Hepatocyte (in vitro differentiated cells): ENCODE measurements around the gene VWF. TPM values are rescaled to one million over a fixed set of nuclear protein-coding genes. Genes with fewer than 3 reads are reported as not detected.

ENCODE experiments used
- DNase-seq: peaks from one replicate; pipeline ENCODE4 v3.0.0-alpha.2; 2016; ENCODE audit warnings: low spot score
- H2AFZ ChIP-seq: fragments of 200-600 bp; sonication (generic); 2 replicates; pipeline ENCODE4 v1.6.0; 2016; ENCODE audit warnings: antibody characterized with exemption, mild to moderate bottlenecking
- H3K27ac ChIP-seq: fragments of 200-600 bp; sonication (generic); 2 replicates; pipeline ENCODE4 v1.5.1; 2016; ENCODE audit warnings: mild to moderate bottlenecking
- H3K27me3 ChIP-seq: fragments of 200-600 bp; sonication (generic); 2 replicates; pipeline ENCODE4 v1.6.1; 2016
- H3K36me3 ChIP-seq: fragments of 200-600 bp; sonication (generic); replicated peaks from 2 replicates; pipeline ENCODE4 v1.5.1; 2016; ENCODE audit warnings: low read depth; ENCODE audit not compliant: insufficient read depth
- H3K4me1 ChIP-seq: fragments of 200-600 bp; sonication (generic); 2 replicates; pipeline ENCODE4 v1.5.1; 2016; ENCODE audit warnings: mild to moderate bottlenecking, moderate library complexity; ENCODE audit not compliant: insufficient read depth
- H3K4me2 ChIP-seq: fragments of 200-600 bp; sonication (generic); 2 replicates; pipeline ENCODE4 v1.6.0; 2016
- H3K4me3 ChIP-seq: fragments of 200-600 bp; sonication (generic); 2 replicates; pipeline ENCODE4 v1.5.1; 2016; ENCODE audit warnings: mild to moderate bottlenecking
- H3K79me2 ChIP-seq: fragments of 200-600 bp; sonication (generic); 2 replicates; pipeline ENCODE4 v1.6.0; 2017; ENCODE audit warnings: mild to moderate bottlenecking
- H3K9me2 ChIP-seq: fragments of 200-600 bp; sonication (generic); replicated peaks from 2 replicates; pipeline ENCODE4 v1.6.0; 2017; ENCODE audit warnings: mild to moderate bottlenecking; ENCODE audit not compliant: insufficient read depth
- H3K9me3 ChIP-seq: fragments of 200-600 bp; sonication (generic); 2 replicates; pipeline ENCODE4 v1.5.1; 2016; ENCODE audit warnings: low read depth, mild to moderate bottlenecking
- H4K20me1 ChIP-seq: fragments of 200-600 bp; sonication (generic); 2 replicates; pipeline ENCODE4 v1.6.0; 2016; ENCODE audit warnings: mild to moderate bottlenecking; ENCODE audit not compliant: insufficient read depth, poor library complexity, severe bottlenecking
- EZH2 ChIP-seq: fragments of 200-600 bp; sonication (generic); IDR thresholded peaks from 2 replicates; pipeline ENCODE4 v1.6.1; 2016; ENCODE audit warnings: antibody characterized with exemption, mild to moderate bottlenecking, borderline replicate concordance
- EZH2phosphoT487 ChIP-seq: fragments of 200-600 bp; sonication (generic); IDR thresholded peaks from one replicate; pipeline ENCODE4 v1.6.1; 2018; ENCODE audit warnings: antibody characterized with exemption, mild to moderate bottlenecking, low read depth, moderate library complexity; ENCODE audit not compliant: unreplicated experiment, severe bottlenecking
- WGBS: methylation state at CpG from one replicate; pipeline ENCODE4 v1.1.6; 2016; ENCODE audit warnings: low lambda C conversion rate; ENCODE audit errors: missing lambda C conversion rate; 5-methylcytosine and 5-hydroxymethylcytosine counted together
- polyA plus RNA-seq: library from polyadenylated mRNA; unstranded; fragments of >200 nt; fragmentation: Nextera tagmentation; extraction: Ambion mirVana; gene quantifications from 2 replicates; pipeline ENCODE4 v1.2.1, GENCODE V29; 2016
- total RNA-seq: library from RNA; depleted of rRNA; stranded (reverse); fragments of >200 nt; gene quantifications from 2 replicates; pipeline ENCODE4 v1.2.3, GENCODE V29; 2014
- TF ChIP-seq, protein P1 (sequence below): fragments of 200-600 bp; sonication (generic); IDR thresholded peaks from 2 replicates; pipeline ENCODE4 v1.5.1; 2016; ENCODE audit warnings: antibody characterized with exemption, mild to moderate bottlenecking; ENCODE audit not compliant: poor library complexity

The VWF gene
- total and polyA plus RNA-seq, 2 experiments from 2014 or later, result 0.20 to 0.77 TPM

DNA sequence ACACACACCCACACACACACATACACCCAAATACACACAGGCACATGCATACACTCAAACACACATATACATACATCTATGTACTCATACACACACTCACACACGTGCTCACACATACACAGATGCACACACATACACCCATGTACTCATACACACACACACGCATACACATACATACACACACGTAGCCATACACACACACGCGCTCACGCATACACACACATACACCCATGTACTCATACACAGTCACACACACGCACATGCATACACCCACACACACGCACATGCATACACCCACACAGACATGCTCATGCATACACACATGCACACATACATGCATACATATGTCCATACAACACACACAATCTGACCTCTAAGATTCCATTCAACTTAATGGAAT is 91.7 kb downstream of the VWF start:
- Histone ChIP-seq H3K79me2 (no peaks in the 10 kb centered on the region), H3K27me3 (no peaks in the 10 kb centered on the region), H3K27ac (no peak overlapping the region), H2AFZ (no peak overlapping the region), H3K9me3 (no peaks in the 10 kb centered on the region), H3K4me1 (no peaks in the 10 kb centered on the region), H3K4me3 (no peak overlapping the region), H4K20me1 (no peaks in the 10 kb centered on the region), H3K36me3 (no peaks in the 10 kb centered on the region), H3K9me2 (no peaks in the 10 kb centered on the region), H3K4me2 (no peak overlapping the region)
- TF ChIP-seq EZH2 (no peak), EZH2phosphoT487 (no peak)
- TF ChIP-seq, protein P1, sequence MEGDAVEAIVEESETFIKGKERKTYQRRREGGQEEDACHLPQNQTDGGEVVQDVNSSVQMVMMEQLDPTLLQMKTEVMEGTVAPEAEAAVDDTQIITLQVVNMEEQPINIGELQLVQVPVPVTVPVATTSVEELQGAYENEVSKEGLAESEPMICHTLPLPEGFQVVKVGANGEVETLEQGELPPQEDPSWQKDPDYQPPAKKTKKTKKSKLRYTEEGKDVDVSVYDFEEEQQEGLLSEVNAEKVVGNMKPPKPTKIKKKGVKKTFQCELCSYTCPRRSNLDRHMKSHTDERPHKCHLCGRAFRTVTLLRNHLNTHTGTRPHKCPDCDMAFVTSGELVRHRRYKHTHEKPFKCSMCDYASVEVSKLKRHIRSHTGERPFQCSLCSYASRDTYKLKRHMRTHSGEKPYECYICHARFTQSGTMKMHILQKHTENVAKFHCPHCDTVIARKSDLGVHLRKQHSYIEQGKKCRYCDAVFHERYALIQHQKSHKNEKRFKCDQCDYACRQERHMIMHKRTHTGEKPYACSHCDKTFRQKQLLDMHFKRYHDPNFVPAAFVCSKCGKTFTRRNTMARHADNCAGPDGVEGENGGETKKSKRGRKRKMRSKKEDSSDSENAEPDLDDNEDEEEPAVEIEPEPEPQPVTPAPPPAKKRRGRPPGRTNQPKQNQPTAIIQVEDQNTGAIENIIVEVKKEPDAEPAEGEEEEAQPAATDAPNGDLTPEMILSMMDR, result no peak
- 96% methylated on average over 8 of the region's 8 CpGs for WGBS
- no peak for DNase-seq

GRCh38 chr12:6031001-6031400 is 93.5 kb downstream of the VWF start:
- Histone ChIP-seq H3K27ac (no peak overlapping the region), H3K9me2 (no peaks in the 10 kb centered on the region), H3K27me3 (no peaks in the 10 kb centered on the region), H3K79me2 (no peaks in the 10 kb centered on the region), H3K4me3 (no peak overlapping the region), H3K4me1 (no peaks in the 10 kb centered on the region), H2AFZ (no peak overlapping the region), H3K9me3 (no peaks in the 10 kb centered on the region), H3K4me2 (no peak overlapping the region), H3K36me3 (no peaks in the 10 kb centered on the region), H4K20me1 (no peaks in the 10 kb centered on the region)
- no peak for DNase-seq
- no peak for TF ChIP-seq EZH2phosphoT487
- no peak for TF ChIP-seq EZH2
- TF ChIP-seq, protein P1, result no peak
- 84% methylated on average over 8 of the region's 8 CpGs for WGBS

GRCh38 chr12:6030081-6030480 is 94.4 kb downstream of the VWF start:
- no peak for DNase-seq
- H2AFZ ChIP-seq, result no peak overlapping the region
- H3K36me3 ChIP-seq, result no peaks in the 10 kb centered on the region
- no peak overlapping the region for H3K27ac ChIP-seq
- TF ChIP-seq EZH2phosphoT487, result no peak
- no peak for TF ChIP-seq EZH2
- TF ChIP-seq, protein P1, result no peak
- no peaks in the 10 kb centered on the region for H4K20me1 ChIP-seq
- H3K27me3 ChIP-seq, result no peaks in the 10 kb centered on the region
- H3K9me2 ChIP-seq, result no peaks in the 10 kb centered on the region
- H3K79me2 ChIP-seq, result no peaks in the 10 kb centered on the region
- no peaks in the 10 kb centered on the region for H3K9me3 ChIP-seq
- no peaks in the 10 kb centered on the region for H3K4me1 ChIP-seq
- no peak overlapping the region for H3K4me3 ChIP-seq
- H3K4me2 ChIP-seq, result no peak overlapping the region
- WGBS, result 87% methylated on average over 3 of the region's 3 CpGs

GRCh38 chr12:6029401-6029800 is 95.1 kb downstream of the VWF start:
- H3K4me1 ChIP-seq, result no peaks in the 10 kb centered on the region
- no peaks in the 10 kb centered on the region for H3K79me2 ChIP-seq
- no peak overlapping the region for H3K4me2 ChIP-seq
- no peaks in the 10 kb centered on the region for H3K9me3 ChIP-seq
- no peak overlapping the region for H3K4me3 ChIP-seq
- 82% methylated on average over 5 of the region's 5 CpGs for WGBS
- H3K27me3 ChIP-seq, result no peaks in the 10 kb centered on the region
- no peaks in the 10 kb centered on the region for H3K36me3 ChIP-seq
- no peaks in the 10 kb centered on the region for H4K20me1 ChIP-seq
- no peak overlapping the region for H2AFZ ChIP-seq
- TF ChIP-seq EZH2, result no peak
- no peak for TF ChIP-seq EZH2phosphoT487
- H3K27ac ChIP-seq, result no peak overlapping the region
- no peaks in the 10 kb centered on the region for H3K9me2 ChIP-seq
- no peak for DNase-seq
